Measurements from ENCODE around the gene VTCN1. TPM values are rescaled to one million over a fixed set of nuclear protein-coding genes. Genes with fewer than 3 reads are reported as not detected.

The VTCN1 gene
- polyA plus RNA-seq, 1 donor from 2014 or later: 2.1 TPM

- TF ChIP-seq MXI1 (conservative IDR thresholded peaks at IDR 0.05; ENCODE audit: poor library complexity, severe bottlenecking) (no peak), CTCF (IDR thresholded peaks at IDR 0.05; ENCODE audit: poor library complexity, severe bottlenecking) (no peak), EZH2 (IDR thresholded peaks at IDR 0.05; ENCODE audit: borderline replicate concordance, insufficient read depth, low read length, poor library complexity, severe bottlenecking) (no peak)
These were observed 37.0 kb downstream of the VTCN1 start for GRCh38 chr1:117173691-117174090.

GRCh38 chr1:117173006-117173405, 37.7 kb downstream of the VTCN1 start:
- Histone ChIP-seq H3K79me2 (replicated peaks; ENCODE audit: insufficient read depth, low read length) (no peaks in the 10 kb centered on the region), H3K27me3 (ENCODE audit: insufficient read depth, low read depth, low read length) (no peaks in the 10 kb centered on the region), H2AFZ (ENCODE audit: low read depth, low read length) (no peak overlapping the region), H3K36me3 (ENCODE audit: insufficient read depth, low read length) (no peaks in the 10 kb centered on the region), H4K20me1 (ENCODE audit: insufficient read depth) (no peaks in the 10 kb centered on the region), H3K4me2 (ENCODE audit: low read length) (no peak overlapping the region), H3K9ac (ENCODE audit: low read length) (no peak overlapping the region), H3K4me3 (ENCODE audit: low read length) (no peak overlapping the region), H3K27ac (ENCODE audit: low read length) (no peak overlapping the region), H3F3A (ENCODE audit: insufficient read depth, low read length, poor library complexity, severe bottlenecking) (peaks cover 8% of the 10 kb centered on the region), H3K9me3 (ENCODE audit: low read length) (no peaks in the 10 kb centered on the region), H3K9me2 (ENCODE audit: insufficient read depth, low read length) (no peaks in the 10 kb centered on the region)
- TF ChIP-seq POLR2AphosphoS5 (IDR thresholded peaks at IDR 0.05) (no peak), CTCF (IDR thresholded peaks at IDR 0.05; ENCODE audit: poor library complexity, severe bottlenecking) (no peak), TAF1 (IDR thresholded peaks at IDR 0.05; ENCODE audit: low read depth) (no peak), RAD21 (conservative IDR thresholded peaks at IDR 0.05) (no peak), MXI1 (conservative IDR thresholded peaks at IDR 0.05; ENCODE audit: poor library complexity, severe bottlenecking) (no peak), EP300 (conservative IDR thresholded peaks at IDR 0.05; ENCODE audit: poor library complexity, severe bottlenecking) (no peak), EZH2 (IDR thresholded peaks at IDR 0.05; ENCODE audit: borderline replicate concordance, insufficient read depth, low read length, poor library complexity, severe bottlenecking) (no peak), SMC3 (conservative IDR thresholded peaks at IDR 0.05; ENCODE audit: poor library complexity) (no peak), REST (IDR thresholded peaks at IDR 0.05; ENCODE audit: borderline replicate concordance) (no peak)

More at GRCh38 chr1:117173691-117174090, 37.0 kb downstream of the VTCN1 start:
- Histone ChIP-seq H3K9me2 (ENCODE audit: insufficient read depth, low read length) (no peaks in the 10 kb centered on the region), H3K9me3 (ENCODE audit: low read length) (no peaks in the 10 kb centered on the region), H3K79me2 (replicated peaks; ENCODE audit: insufficient read depth, low read length) (no peaks in the 10 kb centered on the region), H3K4me2 (ENCODE audit: low read length) (no peak overlapping the region), H2AFZ (ENCODE audit: low read depth, low read length) (no peak overlapping the region), H4K20me1 (ENCODE audit: insufficient read depth) (no peaks in the 10 kb centered on the region), H3F3A (ENCODE audit: insufficient read depth, low read length, poor library complexity, severe bottlenecking) (peaks cover 8% of the 10 kb centered on the region), H3K27me3 (ENCODE audit: insufficient read depth, low read depth, low read length) (no peaks in the 10 kb centered on the region), H3K27ac (ENCODE audit: low read length) (no peak overlapping the region), H3K4me3 (ENCODE audit: low read length) (no peak overlapping the region), H3K36me3 (ENCODE audit: insufficient read depth, low read length) (no peaks in the 10 kb centered on the region), H3K9ac (ENCODE audit: low read length) (no peak overlapping the region)

All from neural cell (in vitro differentiated cells).